ENCODE measurements around the gene NDUFB6. TPM values are rescaled to one million over a fixed set of nuclear protein-coding genes. Genes with fewer than 3 reads are reported as not detected.

The NDUFB6 gene
- polyA plus RNA-seq, 1 donor from 2014 or later, result 148 TPM

DNA sequence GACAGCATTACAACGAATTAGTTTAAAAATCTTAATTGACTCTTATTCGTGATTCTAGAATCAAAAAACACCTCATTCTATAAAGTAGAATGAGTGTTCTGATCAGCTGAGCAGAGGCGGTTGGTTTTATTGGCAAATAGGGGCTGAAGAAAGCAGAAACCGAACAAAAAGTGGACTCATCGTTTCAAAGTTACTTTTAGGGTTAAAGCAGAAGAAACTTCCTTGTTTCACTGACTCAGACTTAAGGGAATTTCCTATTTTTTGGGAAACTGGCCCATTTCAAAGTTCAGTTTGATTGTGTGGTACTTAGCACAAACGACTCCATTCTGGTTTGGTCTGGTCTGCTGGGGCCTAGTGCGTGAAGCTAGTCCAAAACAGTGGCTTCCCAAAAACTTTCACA, 862 bp upstream of the NDUFB6 start:
- Histone ChIP-seq H3K27ac (ENCODE audit: low read length) (peak overlapping the region; percentile 90), H3K9me3 (ENCODE audit: low read length) (no peaks in the 10 kb centered on the region), H3K9me2 (ENCODE audit: insufficient read depth, low read length) (no peaks in the 10 kb centered on the region), H3K4me2 (ENCODE audit: low read length) (peak overlapping the region; percentile 71), H4K20me1 (ENCODE audit: insufficient read depth) (no peaks in the 10 kb centered on the region), H3K9ac (ENCODE audit: low read length) (no peak overlapping the region), H3K36me3 (ENCODE audit: insufficient read depth, low read length) (no peaks in the 10 kb centered on the region), H3K27me3 (ENCODE audit: insufficient read depth, low read depth, low read length) (no peaks in the 10 kb centered on the region), H3F3A (ENCODE audit: insufficient read depth, low read length, poor library complexity, severe bottlenecking) (peaks cover 5% of the 10 kb centered on the region), H3K4me3 (ENCODE audit: low read length) (peak overlapping the region; percentile 85), H3K79me2 (replicated peaks; ENCODE audit: insufficient read depth, low read length) (peaks cover 25% of the 10 kb centered on the region), H2AFZ (ENCODE audit: low read depth, low read length) (peak overlapping the region; percentile 98)
- no peak for TF ChIP-seq MXI1 (conservative IDR thresholded peaks at IDR 0.05; ENCODE audit: poor library complexity, severe bottlenecking)

DNA sequence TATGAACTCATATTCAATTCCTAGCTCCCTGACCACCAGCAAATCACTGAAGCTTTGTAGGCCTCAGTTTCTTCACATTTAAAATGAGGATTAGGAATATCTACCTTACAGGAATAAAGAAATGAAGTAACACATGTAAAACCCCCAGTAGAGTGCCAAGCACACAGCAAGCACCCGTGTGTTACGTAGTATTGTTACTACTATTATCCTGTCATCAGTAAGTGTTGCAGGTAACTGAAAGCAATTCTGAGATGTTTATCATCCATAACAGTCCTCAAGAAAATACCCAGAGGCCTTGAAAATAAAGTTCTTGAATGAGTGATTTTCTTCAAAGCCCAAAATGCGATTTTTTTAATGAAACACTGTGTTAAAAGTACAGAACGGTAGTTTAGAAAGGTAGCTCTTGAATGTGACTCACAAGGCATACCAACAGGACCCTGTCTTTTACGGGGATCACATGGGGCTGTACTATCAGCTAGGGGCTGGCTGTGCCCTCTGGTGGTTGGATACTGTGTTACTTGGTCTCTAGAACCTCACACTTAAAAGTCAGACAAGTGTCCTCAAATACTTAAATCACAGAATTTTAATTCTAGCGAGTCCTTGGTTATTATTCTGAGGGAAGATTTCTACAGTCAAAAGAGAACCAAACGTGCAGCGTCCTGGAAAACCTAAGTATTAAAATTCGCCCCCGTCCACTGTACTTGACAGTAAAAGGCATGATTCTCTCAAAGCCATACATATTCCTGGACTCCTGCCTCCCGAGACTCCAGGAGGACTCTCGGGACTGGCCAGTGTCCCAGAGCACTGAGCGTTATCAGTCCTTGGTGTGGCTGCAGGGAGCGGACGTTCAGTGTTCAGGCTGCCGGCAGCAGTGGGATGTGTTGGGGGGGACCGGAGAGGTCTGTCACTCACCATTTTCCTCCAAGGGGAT, 725 bp downstream of the NDUFB6 start:
- Histone ChIP-seq H3K9me2 (ENCODE audit: insufficient read depth, low read length) (no peaks in the 10 kb centered on the region), H3K27ac (ENCODE audit: low read length) (peak overlapping the region; percentile 90), H3K9me3 (ENCODE audit: low read length) (no peaks in the 10 kb centered on the region), H2AFZ (ENCODE audit: low read depth, low read length) (peak overlapping the region; percentile 58), H3K9ac (ENCODE audit: low read length) (peak overlapping the region; percentile 76), H3K4me2 (ENCODE audit: low read length) (peak overlapping the region; percentile 86), H3K36me3 (ENCODE audit: insufficient read depth, low read length) (no peaks in the 10 kb centered on the region), H4K20me1 (ENCODE audit: insufficient read depth) (no peaks in the 10 kb centered on the region), H3F3A (ENCODE audit: insufficient read depth, low read length, poor library complexity, severe bottlenecking) (peaks cover 5% of the 10 kb centered on the region), H3K27me3 (ENCODE audit: insufficient read depth, low read depth, low read length) (no peaks in the 10 kb centered on the region), H3K79me2 (replicated peaks; ENCODE audit: insufficient read depth, low read length) (peaks cover 25% of the 10 kb centered on the region), H3K4me3 (ENCODE audit: low read length) (peak overlapping the region; percentile 85)
- TF ChIP-seq MXI1 (conservative IDR thresholded peaks at IDR 0.05; ENCODE audit: poor library complexity, severe bottlenecking) (peak; percentile 9), CTCF (IDR thresholded peaks at IDR 0.05; ENCODE audit: poor library complexity, severe bottlenecking) (peak; percentile 87), EP300 (conservative IDR thresholded peaks at IDR 0.05; ENCODE audit: poor library complexity, severe bottlenecking) (no peak), SMC3 (conservative IDR thresholded peaks at IDR 0.05; ENCODE audit: poor library complexity) (peak; percentile 86), RAD21 (conservative IDR thresholded peaks at IDR 0.05) (peak; percentile 72), POLR2AphosphoS5 (IDR thresholded peaks at IDR 0.05) (peak; percentile 41), EZH2 (IDR thresholded peaks at IDR 0.05; ENCODE audit: borderline replicate concordance, insufficient read depth, low read length, poor library complexity, severe bottlenecking) (no peak)

- peaks cover 25% of the 10 kb centered on the region for H3K79me2 ChIP-seq (replicated peaks; ENCODE audit: insufficient read depth, low read length)
These were observed 2.7 kb downstream of the NDUFB6 start for GRCh38 chr9:32570262-32570661.

More at GRCh38 chr9:32570262-32570661, 2.7 kb downstream of the NDUFB6 start:
- no peak overlapping the region for H3K27ac ChIP-seq (ENCODE audit: low read length)
- no peak overlapping the region for H3K4me2 ChIP-seq (ENCODE audit: low read length)
- peak overlapping the region; percentile 85 for H3K4me3 ChIP-seq (ENCODE audit: low read length)
- no peak overlapping the region for H2AFZ ChIP-seq (ENCODE audit: low read depth, low read length)
- H4K20me1 ChIP-seq (ENCODE audit: insufficient read depth), result no peaks in the 10 kb centered on the region
- no peaks in the 10 kb centered on the region for H3K27me3 ChIP-seq (ENCODE audit: insufficient read depth, low read depth, low read length)
- no peaks in the 10 kb centered on the region for H3K36me3 ChIP-seq (ENCODE audit: insufficient read depth, low read length)
- peaks cover 5% of the 10 kb centered on the region for H3F3A ChIP-seq (ENCODE audit: insufficient read depth, low read length, poor library complexity, severe bottlenecking)
- no peak overlapping the region for H3K9ac ChIP-seq (ENCODE audit: low read length)
- H3K9me2 ChIP-seq (ENCODE audit: insufficient read depth, low read length), result no peaks in the 10 kb centered on the region
- TF ChIP-seq MXI1 (conservative IDR thresholded peaks at IDR 0.05; ENCODE audit: poor library complexity, severe bottlenecking) (no peak), RAD21 (conservative IDR thresholded peaks at IDR 0.05) (no peak), EP300 (conservative IDR thresholded peaks at IDR 0.05; ENCODE audit: poor library complexity, severe bottlenecking) (no peak), EZH2 (IDR thresholded peaks at IDR 0.05; ENCODE audit: borderline replicate concordance, insufficient read depth, low read length, poor library complexity, severe bottlenecking) (no peak), SMC3 (conservative IDR thresholded peaks at IDR 0.05; ENCODE audit: poor library complexity) (no peak)
- TF ChIP-seq, protein P1, sequence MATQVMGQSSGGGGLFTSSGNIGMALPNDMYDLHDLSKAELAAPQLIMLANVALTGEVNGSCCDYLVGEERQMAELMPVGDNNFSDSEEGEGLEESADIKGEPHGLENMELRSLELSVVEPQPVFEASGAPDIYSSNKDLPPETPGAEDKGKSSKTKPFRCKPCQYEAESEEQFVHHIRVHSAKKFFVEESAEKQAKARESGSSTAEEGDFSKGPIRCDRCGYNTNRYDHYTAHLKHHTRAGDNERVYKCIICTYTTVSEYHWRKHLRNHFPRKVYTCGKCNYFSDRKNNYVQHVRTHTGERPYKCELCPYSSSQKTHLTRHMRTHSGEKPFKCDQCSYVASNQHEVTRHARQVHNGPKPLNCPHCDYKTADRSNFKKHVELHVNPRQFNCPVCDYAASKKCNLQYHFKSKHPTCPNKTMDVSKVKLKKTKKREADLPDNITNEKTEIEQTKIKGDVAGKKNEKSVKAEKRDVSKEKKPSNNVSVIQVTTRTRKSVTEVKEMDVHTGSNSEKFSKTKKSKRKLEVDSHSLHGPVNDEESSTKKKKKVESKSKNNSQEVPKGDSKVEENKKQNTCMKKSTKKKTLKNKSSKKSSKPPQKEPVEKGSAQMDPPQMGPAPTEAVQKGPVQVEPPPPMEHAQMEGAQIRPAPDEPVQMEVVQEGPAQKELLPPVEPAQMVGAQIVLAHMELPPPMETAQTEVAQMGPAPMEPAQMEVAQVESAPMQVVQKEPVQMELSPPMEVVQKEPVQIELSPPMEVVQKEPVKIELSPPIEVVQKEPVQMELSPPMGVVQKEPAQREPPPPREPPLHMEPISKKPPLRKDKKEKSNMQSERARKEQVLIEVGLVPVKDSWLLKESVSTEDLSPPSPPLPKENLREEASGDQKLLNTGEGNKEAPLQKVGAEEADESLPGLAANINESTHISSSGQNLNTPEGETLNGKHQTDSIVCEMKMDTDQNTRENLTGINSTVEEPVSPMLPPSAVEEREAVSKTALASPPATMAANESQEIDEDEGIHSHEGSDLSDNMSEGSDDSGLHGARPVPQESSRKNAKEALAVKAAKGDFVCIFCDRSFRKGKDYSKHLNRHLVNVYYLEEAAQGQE (IDR thresholded peaks at IDR 0.05; ENCODE audit: borderline replicate concordance), result no peak
- H3K9me3 ChIP-seq (ENCODE audit: low read length), result no peaks in the 10 kb centered on the region
